Measurements from ENCODE around the gene LEMD3. TPM values are rescaled to one million over a fixed set of nuclear protein-coding genes. Genes with fewer than 3 reads are reported as not detected.

Gene LEMD3
- polyA plus RNA-seq, 1 donor from 2014 or later: 41.0 TPM

DNA sequence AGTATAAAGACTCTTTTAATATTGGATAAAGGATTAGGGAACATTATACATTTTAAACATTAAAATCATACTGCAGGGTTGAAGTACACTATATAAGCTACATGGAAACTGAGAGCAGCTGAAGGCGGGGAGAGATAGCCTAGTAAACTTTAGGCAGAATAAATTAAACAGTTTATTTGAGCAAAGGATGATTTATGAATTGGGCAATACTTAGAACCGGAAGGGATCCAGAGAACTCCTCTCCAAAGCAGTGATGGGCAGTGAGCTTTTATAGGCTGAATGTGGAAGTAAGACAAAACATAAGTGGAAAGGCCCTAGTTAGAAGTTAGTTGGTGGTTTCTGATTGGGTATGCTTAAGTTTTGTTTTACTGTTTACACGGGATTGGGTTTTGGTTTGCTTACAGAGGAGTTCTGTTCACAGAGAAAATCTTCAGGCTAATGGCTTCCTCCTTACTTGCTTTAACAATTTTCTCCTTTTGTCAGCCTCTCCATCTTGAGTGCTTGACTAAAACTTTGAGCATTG is 18.9 kb downstream of the LEMD3 start:
- Histone ChIP-seq H3K9ac (ENCODE audit: low read length) (no peak overlapping the region), H3K27ac (ENCODE audit: low read length) (no peak overlapping the region), H3K27me3 (ENCODE audit: insufficient read depth, low read depth, low read length) (no peaks in the 10 kb centered on the region), H3K79me2 (replicated peaks; ENCODE audit: insufficient read depth, low read length) (peaks cover 47% of the 10 kb centered on the region), H3K4me2 (ENCODE audit: low read length) (no peak overlapping the region), H4K20me1 (ENCODE audit: insufficient read depth) (no peaks in the 10 kb centered on the region), H3K9me3 (ENCODE audit: low read length) (no peaks in the 10 kb centered on the region), H3F3A (ENCODE audit: insufficient read depth, low read length, poor library complexity, severe bottlenecking) (no peaks in the 10 kb centered on the region), H2AFZ (ENCODE audit: low read depth, low read length) (no peak overlapping the region), H3K9me2 (ENCODE audit: insufficient read depth, low read length) (no peaks in the 10 kb centered on the region), H3K36me3 (ENCODE audit: insufficient read depth, low read length) (no peaks in the 10 kb centered on the region), H3K4me3 (ENCODE audit: low read length) (no peak overlapping the region)
- TF ChIP-seq EZH2 (IDR thresholded peaks at IDR 0.05; ENCODE audit: borderline replicate concordance, insufficient read depth, low read length, poor library complexity, severe bottlenecking) (no peak), EP300 (conservative IDR thresholded peaks at IDR 0.05; ENCODE audit: poor library complexity, severe bottlenecking) (no peak), POLR2AphosphoS5 (IDR thresholded peaks at IDR 0.05) (no peak), TAF1 (IDR thresholded peaks at IDR 0.05; ENCODE audit: low read depth) (no peak), SMC3 (conservative IDR thresholded peaks at IDR 0.05; ENCODE audit: poor library complexity) (no peak), MXI1 (conservative IDR thresholded peaks at IDR 0.05; ENCODE audit: poor library complexity, severe bottlenecking) (no peak), RAD21 (conservative IDR thresholded peaks at IDR 0.05) (no peak)
- TF ChIP-seq, protein P1, sequence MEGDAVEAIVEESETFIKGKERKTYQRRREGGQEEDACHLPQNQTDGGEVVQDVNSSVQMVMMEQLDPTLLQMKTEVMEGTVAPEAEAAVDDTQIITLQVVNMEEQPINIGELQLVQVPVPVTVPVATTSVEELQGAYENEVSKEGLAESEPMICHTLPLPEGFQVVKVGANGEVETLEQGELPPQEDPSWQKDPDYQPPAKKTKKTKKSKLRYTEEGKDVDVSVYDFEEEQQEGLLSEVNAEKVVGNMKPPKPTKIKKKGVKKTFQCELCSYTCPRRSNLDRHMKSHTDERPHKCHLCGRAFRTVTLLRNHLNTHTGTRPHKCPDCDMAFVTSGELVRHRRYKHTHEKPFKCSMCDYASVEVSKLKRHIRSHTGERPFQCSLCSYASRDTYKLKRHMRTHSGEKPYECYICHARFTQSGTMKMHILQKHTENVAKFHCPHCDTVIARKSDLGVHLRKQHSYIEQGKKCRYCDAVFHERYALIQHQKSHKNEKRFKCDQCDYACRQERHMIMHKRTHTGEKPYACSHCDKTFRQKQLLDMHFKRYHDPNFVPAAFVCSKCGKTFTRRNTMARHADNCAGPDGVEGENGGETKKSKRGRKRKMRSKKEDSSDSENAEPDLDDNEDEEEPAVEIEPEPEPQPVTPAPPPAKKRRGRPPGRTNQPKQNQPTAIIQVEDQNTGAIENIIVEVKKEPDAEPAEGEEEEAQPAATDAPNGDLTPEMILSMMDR (IDR thresholded peaks at IDR 0.05; ENCODE audit: poor library complexity, severe bottlenecking): no peak
- TF ChIP-seq, protein P2, sequence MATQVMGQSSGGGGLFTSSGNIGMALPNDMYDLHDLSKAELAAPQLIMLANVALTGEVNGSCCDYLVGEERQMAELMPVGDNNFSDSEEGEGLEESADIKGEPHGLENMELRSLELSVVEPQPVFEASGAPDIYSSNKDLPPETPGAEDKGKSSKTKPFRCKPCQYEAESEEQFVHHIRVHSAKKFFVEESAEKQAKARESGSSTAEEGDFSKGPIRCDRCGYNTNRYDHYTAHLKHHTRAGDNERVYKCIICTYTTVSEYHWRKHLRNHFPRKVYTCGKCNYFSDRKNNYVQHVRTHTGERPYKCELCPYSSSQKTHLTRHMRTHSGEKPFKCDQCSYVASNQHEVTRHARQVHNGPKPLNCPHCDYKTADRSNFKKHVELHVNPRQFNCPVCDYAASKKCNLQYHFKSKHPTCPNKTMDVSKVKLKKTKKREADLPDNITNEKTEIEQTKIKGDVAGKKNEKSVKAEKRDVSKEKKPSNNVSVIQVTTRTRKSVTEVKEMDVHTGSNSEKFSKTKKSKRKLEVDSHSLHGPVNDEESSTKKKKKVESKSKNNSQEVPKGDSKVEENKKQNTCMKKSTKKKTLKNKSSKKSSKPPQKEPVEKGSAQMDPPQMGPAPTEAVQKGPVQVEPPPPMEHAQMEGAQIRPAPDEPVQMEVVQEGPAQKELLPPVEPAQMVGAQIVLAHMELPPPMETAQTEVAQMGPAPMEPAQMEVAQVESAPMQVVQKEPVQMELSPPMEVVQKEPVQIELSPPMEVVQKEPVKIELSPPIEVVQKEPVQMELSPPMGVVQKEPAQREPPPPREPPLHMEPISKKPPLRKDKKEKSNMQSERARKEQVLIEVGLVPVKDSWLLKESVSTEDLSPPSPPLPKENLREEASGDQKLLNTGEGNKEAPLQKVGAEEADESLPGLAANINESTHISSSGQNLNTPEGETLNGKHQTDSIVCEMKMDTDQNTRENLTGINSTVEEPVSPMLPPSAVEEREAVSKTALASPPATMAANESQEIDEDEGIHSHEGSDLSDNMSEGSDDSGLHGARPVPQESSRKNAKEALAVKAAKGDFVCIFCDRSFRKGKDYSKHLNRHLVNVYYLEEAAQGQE (IDR thresholded peaks at IDR 0.05; ENCODE audit: borderline replicate concordance): no peak

GRCh38 chr12:65189028-65189718 is 19.8 kb downstream of the LEMD3 start:
- TF ChIP-seq POLR2AphosphoS5 (IDR thresholded peaks at IDR 0.05) (no peak), TAF1 (IDR thresholded peaks at IDR 0.05; ENCODE audit: low read depth) (no peak), MXI1 (conservative IDR thresholded peaks at IDR 0.05; ENCODE audit: poor library complexity, severe bottlenecking) (no peak), SMC3 (conservative IDR thresholded peaks at IDR 0.05; ENCODE audit: poor library complexity) (no peak), EP300 (conservative IDR thresholded peaks at IDR 0.05; ENCODE audit: poor library complexity, severe bottlenecking) (no peak), EZH2 (IDR thresholded peaks at IDR 0.05; ENCODE audit: borderline replicate concordance, insufficient read depth, low read length, poor library complexity, severe bottlenecking) (no peak), RAD21 (conservative IDR thresholded peaks at IDR 0.05) (no peak)
- TF ChIP-seq, protein P2 (IDR thresholded peaks at IDR 0.05; ENCODE audit: borderline replicate concordance): no peak
- TF ChIP-seq, protein P1 (IDR thresholded peaks at IDR 0.05; ENCODE audit: poor library complexity, severe bottlenecking): no peak
- Histone ChIP-seq H2AFZ (ENCODE audit: low read depth, low read length) (no peak overlapping the region), H4K20me1 (ENCODE audit: insufficient read depth) (no peaks in the 10 kb centered on the region), H3K27me3 (ENCODE audit: insufficient read depth, low read depth, low read length) (no peaks in the 10 kb centered on the region), H3K4me3 (ENCODE audit: low read length) (no peak overlapping the region), H3K9me2 (ENCODE audit: insufficient read depth, low read length) (no peaks in the 10 kb centered on the region), H3K27ac (ENCODE audit: low read length) (no peak overlapping the region), H3K9ac (ENCODE audit: low read length) (no peak overlapping the region), H3K36me3 (ENCODE audit: insufficient read depth, low read length) (no peaks in the 10 kb centered on the region), H3F3A (ENCODE audit: insufficient read depth, low read length, poor library complexity, severe bottlenecking) (no peaks in the 10 kb centered on the region), H3K4me2 (ENCODE audit: low read length) (no peak overlapping the region), H3K79me2 (replicated peaks; ENCODE audit: insufficient read depth, low read length) (peaks cover 38% of the 10 kb centered on the region), H3K9me3 (ENCODE audit: low read length) (no peaks in the 10 kb centered on the region)
